ENCODE data around the gene GALNT6. TPM values are rescaled to one million over a fixed set of nuclear protein-coding genes. Genes with fewer than 3 reads are reported as not detected.

The GALNT6 gene
- total RNA-seq, 1 experiment from 2014 or later: 9.8 TPM

DNA sequence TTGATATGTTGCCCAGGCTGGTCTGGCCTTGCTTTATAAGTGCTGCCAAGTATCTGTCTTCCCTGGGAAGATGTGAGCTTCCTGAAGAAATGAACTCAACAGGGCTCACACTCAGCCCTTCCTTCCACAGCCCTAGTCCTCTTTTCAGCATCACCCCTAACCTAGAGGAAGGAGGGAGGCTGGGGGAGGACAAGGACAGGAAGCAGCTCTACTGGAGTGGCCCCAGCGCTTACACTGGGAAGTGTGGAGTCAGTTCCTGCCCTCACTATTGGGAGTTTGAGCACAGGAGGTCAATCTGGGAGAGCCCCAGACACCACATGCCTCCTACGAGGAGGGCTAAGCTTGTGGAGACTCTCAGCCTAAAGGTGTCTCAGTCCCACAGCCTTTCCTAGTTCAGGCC is 16.8 kb downstream of the GALNT6 start:
- no peak overlapping the region for H2BK15ac ChIP-seq (ENCODE audit: low read depth, low read length)
- H3K9ac ChIP-seq (ENCODE audit: extremely low read depth, insufficient read length, low read length): no peak overlapping the region
- no peaks in the 10 kb centered on the region; the same call in 1 of the 2 replicates for H3K4me1 ChIP-seq (ENCODE audit: insufficient read depth, low read length)
- no peak overlapping the region for H2AFZ ChIP-seq (ENCODE audit: low read length)
- H4K5ac ChIP-seq (ENCODE audit: insufficient read length, low read depth, low read length): no peak overlapping the region
- no peak overlapping the region for H3K23ac ChIP-seq (ENCODE audit: insufficient read length, low read depth, low read length)
- no peak overlapping the region for H3T11ph ChIP-seq (ENCODE audit: low read length)
- H2BK20ac ChIP-seq (ENCODE audit: low read depth, low read length, poor library complexity, severe bottlenecking): no peak overlapping the region
- H3K79me2 ChIP-seq (ENCODE audit: insufficient read depth, low read length): no peaks in the 10 kb centered on the region
- H3K27me3 ChIP-seq (ENCODE audit: insufficient read depth, low read length): no peaks in the 10 kb centered on the region
- no peak overlapping the region for H2BK5ac ChIP-seq (ENCODE audit: insufficient read length, low read length)
- no peak for DNase-seq
- no peak overlapping the region for H3K18ac ChIP-seq (ENCODE audit: insufficient read length, low read depth, low read length)
- peaks cover under 1% of the 10 kb centered on the region for H4K20me1 ChIP-seq (ENCODE audit: control insufficient read depth, insufficient read depth, insufficient read length)
- no peak overlapping the region for H4K91ac ChIP-seq (ENCODE audit: insufficient read length, low read depth, low read length)
- H3K56ac ChIP-seq (ENCODE audit: insufficient read length, low read depth, low read length): no peak overlapping the region
- no peak overlapping the region for H3K4ac ChIP-seq (ENCODE audit: low read depth, low read length)
- H3K27ac Mint-ChIP-seq: peak overlapping the region in 2 of 3 experiments; percentile 19 to 74; a peak in 3 of 7 replicates
- H3K79me1 ChIP-seq (ENCODE audit: insufficient read depth, low read depth, low read length, poor library complexity, severe bottlenecking): no peaks in the 10 kb centered on the region
- H3K27ac ChIP-seq (ENCODE audit: insufficient read length, low read depth, low read length): no peak overlapping the region
- no peak overlapping the region for H2BK120ac ChIP-seq (ENCODE audit: low read depth, low read length, poor library complexity, severe bottlenecking)
- H3K9me3 ChIP-seq (ENCODE audit: control insufficient read depth, low read depth, low read length): no peaks in the 10 kb centered on the region
- H2BK12ac ChIP-seq (ENCODE audit: insufficient read length, low read depth, low read length): no peak overlapping the region
- TF ChIP-seq, protein P1, sequence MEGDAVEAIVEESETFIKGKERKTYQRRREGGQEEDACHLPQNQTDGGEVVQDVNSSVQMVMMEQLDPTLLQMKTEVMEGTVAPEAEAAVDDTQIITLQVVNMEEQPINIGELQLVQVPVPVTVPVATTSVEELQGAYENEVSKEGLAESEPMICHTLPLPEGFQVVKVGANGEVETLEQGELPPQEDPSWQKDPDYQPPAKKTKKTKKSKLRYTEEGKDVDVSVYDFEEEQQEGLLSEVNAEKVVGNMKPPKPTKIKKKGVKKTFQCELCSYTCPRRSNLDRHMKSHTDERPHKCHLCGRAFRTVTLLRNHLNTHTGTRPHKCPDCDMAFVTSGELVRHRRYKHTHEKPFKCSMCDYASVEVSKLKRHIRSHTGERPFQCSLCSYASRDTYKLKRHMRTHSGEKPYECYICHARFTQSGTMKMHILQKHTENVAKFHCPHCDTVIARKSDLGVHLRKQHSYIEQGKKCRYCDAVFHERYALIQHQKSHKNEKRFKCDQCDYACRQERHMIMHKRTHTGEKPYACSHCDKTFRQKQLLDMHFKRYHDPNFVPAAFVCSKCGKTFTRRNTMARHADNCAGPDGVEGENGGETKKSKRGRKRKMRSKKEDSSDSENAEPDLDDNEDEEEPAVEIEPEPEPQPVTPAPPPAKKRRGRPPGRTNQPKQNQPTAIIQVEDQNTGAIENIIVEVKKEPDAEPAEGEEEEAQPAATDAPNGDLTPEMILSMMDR (conservative IDR thresholded peaks at IDR 0.05): no peak
- no peak overlapping the region for H3K4me3 Mint-ChIP-seq
- H2AK5ac ChIP-seq (ENCODE audit: insufficient read length, low read length): no peak overlapping the region
- no peak overlapping the region for H3K4me2 ChIP-seq (ENCODE audit: insufficient read depth, insufficient read length, low read length)
- H3K4me1 Mint-ChIP-seq: peaks cover 20 to 25% of the 10 kb centered on the region in 2 experiments
- no peak overlapping the region for H4K8ac ChIP-seq (replicated peaks; ENCODE audit: insufficient read length, low read depth, low read length)
- H3K9me3 Mint-ChIP-seq: no peaks in the 10 kb centered on the region
- no peak overlapping the region for H3K14ac ChIP-seq (ENCODE audit: insufficient read depth, low read length)
- H3K27me3 Mint-ChIP-seq (ENCODE audit: low read depth): no peaks in the 10 kb centered on the region
- WGBS (ENCODE audit: extremely low coverage, insufficient read length, low lambda C conversion rate): no CpG with 5 or more reads among the region's 2 CpGs
- H3K36me3 Mint-ChIP-seq (ENCODE audit: insufficient read depth in 1 of 3, low read depth in 3 of 3): peaks cover 5 to 54% (median 45%) of the 10 kb centered on the region in 3 experiments
- no peaks in the 10 kb centered on the region for H3K23me2 ChIP-seq (ENCODE audit: insufficient read length, low read depth, low read length, poor library complexity, severe bottlenecking)

All from H9 (cell line).